Measurements from ENCODE around the gene SUGCT. TPM values are rescaled to one million over a fixed set of nuclear protein-coding genes. Genes with fewer than 3 reads are reported as not detected.
"Not testable (repeated sequence)": the region's sequence is repeated elsewhere in the genome, so short reads cannot be mapped to it uniquely, and the experiment has no call there.

The SUGCT gene
- total RNA-seq, 6 donors from 2014 or later: 1.4 to 3.1 (median 1.7) TPM; not detected in 1

- no peaks in the 10 kb centered on the region for H3K9me3 ChIP-seq
- no peaks in the 10 kb centered on the region for H3K27me3 ChIP-seq
- peak in 1 of 2 donors; percentile 7 for DNase-seq
- no peaks in the 10 kb centered on the region for H3K4me1 ChIP-seq
- H3K4me3 ChIP-seq: no peak overlapping the region
- no peak overlapping the region for H3K27ac ChIP-seq
- TF ChIP-seq POLR2A (IDR thresholded peaks at IDR 0.05) (no peak), POLR2AphosphoS5 (IDR thresholded peaks at IDR 0.05) (no peak), CTCF (IDR thresholded peaks at IDR 0.05) (no peak), EP300 (IDR thresholded peaks at IDR 0.05) (no peak)
- ATAC-seq (ENCODE audit: low FRiP score in 2 of 2): no peak
- H3K36me3 ChIP-seq: no peaks in the 10 kb centered on the region
- WGBS, 2 donors: 60 to 62% methylated on average over 10 to 15 of the region's 15 CpGs
These were observed 509.8 kb downstream of the SUGCT start for GRCh38 chr7:40644454-40645188.

- Histone ChIP-seq H3K9me3 (no peaks in the 10 kb centered on the region), H3K27me3 (no peaks in the 10 kb centered on the region), H3K4me1 (no peaks in the 10 kb centered on the region), H3K27ac (no peak overlapping the region), H3K36me3 (no peaks in the 10 kb centered on the region), H3K4me3 (no peak overlapping the region)
- ATAC-seq (ENCODE audit: low FRiP score in 2 of 2): no peak
- DNase-seq: no peak
- WGBS, 2 donors: 84 to 88% methylated on average over 4 of the region's 4 CpGs
- no peak for TF ChIP-seq CTCF (IDR thresholded peaks at IDR 0.05)
- no peak for TF ChIP-seq POLR2AphosphoS5 (IDR thresholded peaks at IDR 0.05)
These were observed 510.4 kb downstream of the SUGCT start for GRCh38 chr7:40645197-40645596.

- 75 to 82% methylated on average over 2 of the region's 2 CpGs for WGBS, 2 donors
- Histone ChIP-seq H3K27me3 (no peaks in the 10 kb centered on the region), H3K27ac (no peak overlapping the region), H3K36me3 (no peaks in the 10 kb centered on the region), H3K4me1 (no peaks in the 10 kb centered on the region), H3K4me3 (no peak overlapping the region), H3K9me3 (no peaks in the 10 kb centered on the region)
- TF ChIP-seq POLR2AphosphoS5 (IDR thresholded peaks at IDR 0.05) (no peak), EP300 (IDR thresholded peaks at IDR 0.05) (no peak), POLR2A (IDR thresholded peaks at IDR 0.05) (no peak), CTCF (IDR thresholded peaks at IDR 0.05) (no peak)
- ATAC-seq (ENCODE audit: low FRiP score in 2 of 2) (no peak), DNase-seq (no peak)
These were observed 511.9 kb downstream of the SUGCT start for GRCh38 chr7:40646717-40647116.

- TF ChIP-seq CTCF (IDR thresholded peaks at IDR 0.05) (no peak), POLR2A (IDR thresholded peaks at IDR 0.05) (no peak), POLR2AphosphoS5 (IDR thresholded peaks at IDR 0.05) (no peak), EP300 (IDR thresholded peaks at IDR 0.05) (no peak)
- H3K4me1 ChIP-seq: no peaks in the 10 kb centered on the region
- 96 to 97% methylated on average over 5 of the region's 5 CpGs for WGBS, 2 donors
- no peaks in the 10 kb centered on the region for H3K36me3 ChIP-seq
- no peaks in the 10 kb centered on the region for H3K27me3 ChIP-seq
- H3K4me3 ChIP-seq: no peak overlapping the region
- H3K9me3 ChIP-seq: no peaks in the 10 kb centered on the region
- no peak overlapping the region for H3K27ac ChIP-seq
- no peak for ATAC-seq (ENCODE audit: low FRiP score in 2 of 2)
- no peak for DNase-seq
These were observed 512.9 kb downstream of the SUGCT start for GRCh38 chr7:40647719-40648118.

- no peaks in the 10 kb centered on the region for H3K27me3 ChIP-seq
- WGBS, 2 donors: 72 to 79% methylated on average over 1 of the region's 1 CpG
- H3K9me3 ChIP-seq: no peaks in the 10 kb centered on the region
- TF ChIP-seq POLR2A (IDR thresholded peaks at IDR 0.05) (no peak), POLR2AphosphoS5 (IDR thresholded peaks at IDR 0.05) (no peak), EP300 (IDR thresholded peaks at IDR 0.05) (no peak), CTCF (IDR thresholded peaks at IDR 0.05) (no peak)
- H3K4me3 ChIP-seq: no peak overlapping the region
- H3K36me3 ChIP-seq: no peaks in the 10 kb centered on the region
- no peaks in the 10 kb centered on the region for H3K4me1 ChIP-seq
- no peak overlapping the region for H3K27ac ChIP-seq
- ATAC-seq (ENCODE audit: low FRiP score in 2 of 2) (no peak), DNase-seq (no peak)
These were observed 514.4 kb downstream of the SUGCT start for GRCh38 chr7:40649247-40649646.

- 88 to 100% methylated on average over 1 of the region's 1 CpG for WGBS, 2 donors
- ATAC-seq (ENCODE audit: low FRiP score in 2 of 2); H3K4me3 ChIP-seq: not testable (repeated sequence)
These were observed 516.1 kb downstream of the SUGCT start for GRCh38 chr7:40650903-40651302.

More at GRCh38 chr7:40650903-40651302, 516.1 kb downstream of the SUGCT start:
- not testable (repeated sequence) for H3K27ac ChIP-seq, DNase-seq, H3K27me3 ChIP-seq, H3K9me3 ChIP-seq, H3K4me1 ChIP-seq, H3K36me3 ChIP-seq
